Astrocyte (in vitro differentiated cells and primary cell): ENCODE measurements around the gene CAPNS1.

Experiments used
- EZH2 ChIP-seq: IDR thresholded peaks from 2 replicates; pipeline ENCODE4 v1.6.1; 2012; ENCODE audit warnings: mild to moderate bottlenecking, low read length, inconsistent platforms; ENCODE audit not compliant: insufficient read depth
- TF ChIP-seq, protein P1 (sequence below): IDR thresholded peaks from 2 replicates; pipeline ENCODE4 v1.5.1; 2011; ENCODE audit warnings: low read depth, mild to moderate bottlenecking, inconsistent platforms, low read length, moderate library complexity; ENCODE audit not compliant: insufficient read depth

GRCh38 chr19:36139473-36140303 is at the start of gene CAPNS1:
- no peak for TF ChIP-seq EZH2
- TF ChIP-seq, protein P1, sequence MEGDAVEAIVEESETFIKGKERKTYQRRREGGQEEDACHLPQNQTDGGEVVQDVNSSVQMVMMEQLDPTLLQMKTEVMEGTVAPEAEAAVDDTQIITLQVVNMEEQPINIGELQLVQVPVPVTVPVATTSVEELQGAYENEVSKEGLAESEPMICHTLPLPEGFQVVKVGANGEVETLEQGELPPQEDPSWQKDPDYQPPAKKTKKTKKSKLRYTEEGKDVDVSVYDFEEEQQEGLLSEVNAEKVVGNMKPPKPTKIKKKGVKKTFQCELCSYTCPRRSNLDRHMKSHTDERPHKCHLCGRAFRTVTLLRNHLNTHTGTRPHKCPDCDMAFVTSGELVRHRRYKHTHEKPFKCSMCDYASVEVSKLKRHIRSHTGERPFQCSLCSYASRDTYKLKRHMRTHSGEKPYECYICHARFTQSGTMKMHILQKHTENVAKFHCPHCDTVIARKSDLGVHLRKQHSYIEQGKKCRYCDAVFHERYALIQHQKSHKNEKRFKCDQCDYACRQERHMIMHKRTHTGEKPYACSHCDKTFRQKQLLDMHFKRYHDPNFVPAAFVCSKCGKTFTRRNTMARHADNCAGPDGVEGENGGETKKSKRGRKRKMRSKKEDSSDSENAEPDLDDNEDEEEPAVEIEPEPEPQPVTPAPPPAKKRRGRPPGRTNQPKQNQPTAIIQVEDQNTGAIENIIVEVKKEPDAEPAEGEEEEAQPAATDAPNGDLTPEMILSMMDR, result no peak
